Vagina (tissue), 2 donors: Measurements from ENCODE around the gene MFSD12.

Experiments
- CTCF ChIP-seq, 3 experiments: fragments of 450-650 bp in 2 of 3; fragments of 200-600 bp in 1 of 3; sonication (generic) in 1 of 3; IDR thresholded peaks; one replicate each; pipeline ENCODE4 v1.5.1; 2017 to 2019; ENCODE audit warnings: antibody characterized with exemption in 3 of 3, mild to moderate bottlenecking in 2 of 3, moderate library complexity in 2 of 3
- POLR2A ChIP-seq, 2 donors: fragments of 450-650 bp; IDR thresholded peaks; one replicate each; pipeline ENCODE4 v1.6.1; 2017; ENCODE audit warnings: antibody characterized with exemption in 2 of 2, mild to moderate bottlenecking in 2 of 2, moderate library complexity in 2 of 2
- POLR2AphosphoS5 ChIP-seq, 2 donors: sonication (generic); formaldehyde crosslinking; IDR thresholded peaks; one replicate each; pipeline ENCODE4 v1.9.0; 2017; ENCODE audit warnings: antibody characterized with exemption in 2 of 2, mild to moderate bottlenecking in 2 of 2, low read depth in 1 of 2; ENCODE audit not compliant: insufficient read depth in 1 of 2

GRCh38 chr19:3544058-3544376 lies 13.4 kb downstream of the MFSD12 start:
- TF ChIP-seq CTCF (IDR thresholded peaks at IDR 0.05) (no peak), POLR2A (IDR thresholded peaks at IDR 0.05) (no peak), POLR2AphosphoS5 (IDR thresholded peaks at IDR 0.05; ENCODE audit: insufficient read depth in 1 of 2, low read depth in 1 of 2) (no peak)
